OCI-LY3 (cell line): Measurements from ENCODE around the gene SETDB2.

ENCODE experiments used
- H2AFZ ChIP-seq: fragments of 200-600, 300-600 bp; shearing (Covaris generic); 2 replicates; pipeline ENCODE4 v1.6.0; 2014; ENCODE audit warnings: antibody characterized with exemption, low read depth, low read length
- H3K27ac ChIP-seq: fragments of 200-600, 300-600 bp; sonication (generic); 2 replicates; pipeline ENCODE4 v1.5.1; 2014; ENCODE audit warnings: mild to moderate bottlenecking, low read length, moderate library complexity, mixed read lengths
- H3K27me3 ChIP-seq: fragments of 200-600, 300-600 bp; sonication (generic); 2 replicates; pipeline ENCODE4 v1.6.1; 2014; ENCODE audit warnings: low read depth, low read length, mixed read lengths
- H3K36me3 ChIP-seq: fragments of 200-600, 300-600 bp; sonication (generic); replicated peaks from 2 replicates; pipeline ENCODE3; 2014; ENCODE audit warnings: low read depth, low read length, mixed read lengths
- H3K4me1 ChIP-seq: fragments of 300-600, 200-600 bp; sonication (generic); 2 replicates; pipeline ENCODE4 v1.6.1; 2014; ENCODE audit warnings: low read length, mixed read lengths
- H3K4me2 ChIP-seq: fragments of 200-600, 300-600 bp; sonication (generic); 2 replicates; pipeline ENCODE4 v1.6.1; 2014; ENCODE audit warnings: low read length, mixed read lengths
- H3K4me3 ChIP-seq: fragments of 300-600, 200-600 bp; sonication (generic); 2 replicates; pipeline ENCODE4 v1.5.1; 2014; ENCODE audit warnings: antibody characterized with exemption, mild to moderate bottlenecking, low read length, moderate library complexity
- H3K79me2 ChIP-seq: fragments of 300-600, 200-600 bp; shearing (Covaris generic); 2 replicates; pipeline ENCODE4 v1.6.1; 2014; ENCODE audit warnings: mild to moderate bottlenecking, low read length, mixed read lengths
- H3K9ac ChIP-seq: fragments of 300-600, 200-600 bp; shearing (Covaris generic); 2 replicates; pipeline ENCODE4 v1.6.0; 2014; ENCODE audit warnings: mild to moderate bottlenecking, low read length, moderate library complexity
- H3K9me3 ChIP-seq: fragments of 200-600, 300-600 bp; shearing (Covaris generic); 2 replicates; pipeline ENCODE4 v1.6.1; 2014; ENCODE audit warnings: low read length, mixed read lengths; ENCODE audit not compliant: insufficient read depth
- H4K20me1 ChIP-seq: fragments of 200-600, 300-600 bp; sonication (generic); 2 replicates; pipeline ENCODE4 v1.6.1; 2016; ENCODE audit warnings: low read length, mixed read lengths; ENCODE audit not compliant: insufficient read depth
- CTCF ChIP-seq: fragments of 200-600, 300-600 bp; sonication (generic); IDR thresholded peaks from 2 replicates; pipeline ENCODE4 v1.5.1; 2014; ENCODE audit warnings: antibody characterized with exemption, low read length, low read depth
- EZH2phosphoT487 ChIP-seq: fragments of 200-600 bp; shearing (Covaris generic); IDR thresholded peaks from 2 replicates; pipeline ENCODE4 v1.6.1; 2018; ENCODE audit warnings: antibody characterized with exemption, mixed run types, low read depth

Gene SETDB2

GRCh38 chr13:49464621-49465325 lies 20.7 kb downstream of the SETDB2 start:
- Histone ChIP-seq H3K27me3 (no peaks in the 10 kb centered on the region), H3K27ac (no peak overlapping the region), H3K9me3 (no peaks in the 10 kb centered on the region), H3K36me3 (peaks cover 37% of the 10 kb centered on the region), H3K4me3 (no peak overlapping the region), H3K9ac (no peak overlapping the region), H3K4me2 (no peak overlapping the region), H3K79me2 (no peaks in the 10 kb centered on the region), H3K4me1 (0 out of 2 replicates have a peak, but pooled peaks cover 3% of the 10 kb centered on the region), H2AFZ (no peak overlapping the region), H4K20me1 (no peaks in the 10 kb centered on the region)
- no peak for TF ChIP-seq CTCF
- TF ChIP-seq EZH2phosphoT487: no peak

GRCh38 chr13:49466292-49466838 lies 22.3 kb downstream of the SETDB2 start:
- TF ChIP-seq CTCF (no peak), EZH2phosphoT487 (no peak)
- Histone ChIP-seq H3K9ac (no peak overlapping the region), H3K27me3 (no peaks in the 10 kb centered on the region), H4K20me1 (no peaks in the 10 kb centered on the region), H3K4me1 (0 out of 2 replicates have a peak, but pooled peaks cover 3% of the 10 kb centered on the region), H3K9me3 (no peaks in the 10 kb centered on the region), H3K4me3 (no peak overlapping the region), H3K4me2 (no peak overlapping the region), H3K27ac (no peak overlapping the region), H2AFZ (no peak overlapping the region), H3K36me3 (peaks cover 32% of the 10 kb centered on the region), H3K79me2 (no peaks in the 10 kb centered on the region)

GRCh38 chr13:49472186-49472585 lies 28.1 kb downstream of the SETDB2 start:
- H3K27ac ChIP-seq: no peak overlapping the region
- no peak overlapping the region for H3K4me3 ChIP-seq
- H3K4me1 ChIP-seq: peaks cover 5% of the 10 kb centered on the region; the same call in 1 of the 2 replicates
- no peak overlapping the region for H3K9ac ChIP-seq
- H3K4me2 ChIP-seq: no peak overlapping the region
- no peak for TF ChIP-seq EZH2phosphoT487
- TF ChIP-seq CTCF: no peak
- H3K79me2 ChIP-seq: no peaks in the 10 kb centered on the region
- no peak overlapping the region for H2AFZ ChIP-seq
- H3K27me3 ChIP-seq: no peaks in the 10 kb centered on the region
- H3K9me3 ChIP-seq: no peaks in the 10 kb centered on the region
- H3K36me3 ChIP-seq: peaks cover 28% of the 10 kb centered on the region
- no peaks in the 10 kb centered on the region for H4K20me1 ChIP-seq

GRCh38 chr13:49476529-49476928 lies 32.5 kb downstream of the SETDB2 start:
- peaks cover 50% of the 10 kb centered on the region for H3K36me3 ChIP-seq
- no peaks in the 10 kb centered on the region for H3K79me2 ChIP-seq
- no peak for TF ChIP-seq CTCF
- TF ChIP-seq EZH2phosphoT487: no peak
- no peaks in the 10 kb centered on the region for H4K20me1 ChIP-seq
- no peak overlapping the region for H2AFZ ChIP-seq
- no peaks in the 10 kb centered on the region for H3K27me3 ChIP-seq
- H3K4me3 ChIP-seq: no peak overlapping the region
- H3K4me2 ChIP-seq: no peak overlapping the region
- H3K9me3 ChIP-seq: no peaks in the 10 kb centered on the region
- peaks cover 5% of the 10 kb centered on the region; the same call in 1 of the 2 replicates for H3K4me1 ChIP-seq
- no peak overlapping the region for H3K27ac ChIP-seq
- no peak overlapping the region for H3K9ac ChIP-seq
